Astrocyte of the cerebellum (primary cell): ENCODE results near the gene PIP5K1C.

ENCODE experiments used
- DNase-seq: peaks from one replicate; pipeline ENCODE4 v3.0.0-alpha.2; 2011; ENCODE audit warnings: low read depth
- H3K4me3 ChIP-seq: 2 replicates; pipeline ENCODE4 v1.5.1; 2011; ENCODE audit warnings: mild to moderate bottlenecking, low read depth, low read length, moderate library complexity
- in situ Hi-C: cut with HindIII; loops from 2 replicates; pipeline ENCODE4 v1.10.0; 2017; ENCODE audit warnings: low sequenced_read_pairs
- TF ChIP-seq, protein P1 (sequence below): IDR thresholded peaks from 2 replicates; pipeline ENCODE4 v1.5.1; 2012; ENCODE audit warnings: low read length, low read depth, moderate library complexity, mild to moderate bottlenecking; ENCODE audit errors: missing control alignments

Gene PIP5K1C

GRCh38 chr19:3644351-3645066, 55.8 kb downstream of the PIP5K1C start:
- no peak overlapping the region for H3K4me3 ChIP-seq
- TF ChIP-seq, protein P1, sequence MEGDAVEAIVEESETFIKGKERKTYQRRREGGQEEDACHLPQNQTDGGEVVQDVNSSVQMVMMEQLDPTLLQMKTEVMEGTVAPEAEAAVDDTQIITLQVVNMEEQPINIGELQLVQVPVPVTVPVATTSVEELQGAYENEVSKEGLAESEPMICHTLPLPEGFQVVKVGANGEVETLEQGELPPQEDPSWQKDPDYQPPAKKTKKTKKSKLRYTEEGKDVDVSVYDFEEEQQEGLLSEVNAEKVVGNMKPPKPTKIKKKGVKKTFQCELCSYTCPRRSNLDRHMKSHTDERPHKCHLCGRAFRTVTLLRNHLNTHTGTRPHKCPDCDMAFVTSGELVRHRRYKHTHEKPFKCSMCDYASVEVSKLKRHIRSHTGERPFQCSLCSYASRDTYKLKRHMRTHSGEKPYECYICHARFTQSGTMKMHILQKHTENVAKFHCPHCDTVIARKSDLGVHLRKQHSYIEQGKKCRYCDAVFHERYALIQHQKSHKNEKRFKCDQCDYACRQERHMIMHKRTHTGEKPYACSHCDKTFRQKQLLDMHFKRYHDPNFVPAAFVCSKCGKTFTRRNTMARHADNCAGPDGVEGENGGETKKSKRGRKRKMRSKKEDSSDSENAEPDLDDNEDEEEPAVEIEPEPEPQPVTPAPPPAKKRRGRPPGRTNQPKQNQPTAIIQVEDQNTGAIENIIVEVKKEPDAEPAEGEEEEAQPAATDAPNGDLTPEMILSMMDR = no peak
- no peak for DNase-seq
- in situ Hi-C loops = no loop called here

DNA sequence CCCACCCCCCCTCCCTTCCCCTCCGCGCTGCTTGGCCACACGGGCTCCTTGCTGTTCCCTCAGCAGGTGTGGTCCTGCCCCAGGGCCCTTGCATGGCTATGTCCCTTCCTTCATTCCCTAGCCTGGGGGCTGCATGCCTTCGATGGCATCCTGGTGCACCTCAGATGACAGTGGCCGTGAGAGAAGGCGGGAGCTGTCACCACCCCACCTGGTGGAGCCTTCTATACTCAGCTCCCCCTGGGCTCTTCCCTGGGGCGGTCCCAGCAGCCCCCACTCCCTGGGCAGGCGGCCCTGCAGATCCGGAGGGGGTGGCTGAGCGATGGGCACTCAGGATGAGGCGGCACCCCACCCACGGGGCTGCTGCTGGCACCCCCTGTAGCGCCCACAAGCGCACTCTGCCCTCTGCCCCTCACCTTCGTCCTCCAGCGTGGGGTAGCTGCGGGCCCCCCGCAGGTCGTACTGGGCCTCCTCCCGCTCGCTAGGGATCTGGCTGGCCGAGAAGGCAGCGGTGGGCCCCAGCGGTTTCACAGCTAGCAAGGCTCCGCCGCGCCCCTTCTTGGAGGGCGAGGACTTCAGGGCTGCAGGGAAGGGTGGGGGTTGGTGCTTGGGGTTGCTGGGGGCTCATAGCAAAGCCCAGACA, 56.5 kb downstream of the PIP5K1C start:
- TF ChIP-seq, protein P1 = no peak
- H3K4me3 ChIP-seq = no peak overlapping the region
- in situ Hi-C loops = no loop called here

GRCh38 chr19:3642987-3643673, 57.1 kb downstream of the PIP5K1C start:
- TF ChIP-seq, protein P1 = no peak
- DNase-seq = no peak
- in situ Hi-C loops = no loop called here
- H3K4me3 ChIP-seq = no peak overlapping the region

More for the DNA sequence above, 56.5 kb downstream of the PIP5K1C start:
- no peak for DNase-seq

DNA sequence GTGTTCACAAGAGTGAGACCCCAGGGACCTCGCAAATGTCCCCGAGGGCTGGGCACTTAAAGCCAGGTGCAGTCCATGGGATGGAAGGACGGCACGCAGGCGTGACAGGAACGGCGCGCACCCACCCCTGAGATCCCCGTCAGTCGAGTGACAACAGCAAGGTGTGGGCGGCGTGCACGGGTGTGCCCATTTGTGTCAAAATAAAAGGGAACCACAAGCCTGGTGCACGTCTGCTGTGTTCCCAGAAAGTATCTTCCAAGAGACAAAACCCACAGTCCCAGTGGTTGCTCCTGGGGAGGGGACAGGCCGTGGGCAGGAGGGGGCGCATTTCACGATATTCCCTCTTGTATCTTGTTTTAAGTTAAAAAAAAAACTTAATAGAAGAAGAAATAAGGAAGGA, 58.0 kb downstream of the PIP5K1C start:
- no peak for DNase-seq
- TF ChIP-seq, protein P1 = no peak
- H3K4me3 ChIP-seq = no peak overlapping the region
- in situ Hi-C loops = no loop called here

- in situ Hi-C loops = no loop called here
- TF ChIP-seq, protein P1 = no peak
- no peak for DNase-seq
Measured at GRCh38 chr19:3641515-3642269, 58.6 kb downstream of the PIP5K1C start.

DNA sequence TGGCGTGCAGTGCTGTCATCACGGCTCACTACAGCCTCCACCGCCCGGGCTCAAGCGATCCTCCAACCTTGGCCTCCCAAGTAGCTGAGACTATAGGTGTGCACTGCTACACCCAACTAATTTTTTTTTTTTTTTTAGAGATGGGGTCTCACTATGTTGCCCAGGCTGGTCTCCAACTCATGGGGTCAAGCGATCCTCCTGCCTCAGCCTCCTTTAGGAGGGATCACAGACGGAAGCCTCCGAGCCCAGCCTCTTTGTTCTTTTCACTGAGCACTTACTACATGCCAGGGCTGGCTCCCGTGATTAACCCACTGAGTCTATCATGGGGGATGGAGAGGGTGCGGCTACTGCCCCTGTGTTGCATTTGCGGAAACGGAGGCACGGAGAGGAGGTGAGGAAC, 60.8 kb downstream of the PIP5K1C start:
- DNase-seq = no peak
- in situ Hi-C loops = no loop called here
- TF ChIP-seq, protein P1 = no peak
- no peak overlapping the region for H3K4me3 ChIP-seq

More at GRCh38 chr19:3641515-3642269, 58.6 kb downstream of the PIP5K1C start:
- H3K4me3 ChIP-seq = no peak overlapping the region
